IMR-90 (cell line): Measurements from ENCODE around the gene SUSD6.

Experiments
- BHLHE40 ChIP-seq: fragments of 150-350 bp; IDR thresholded peaks from 2 replicates; pipeline ENCODE4 v1.6.1; 2016; ENCODE audit warnings: mild to moderate bottlenecking, low read depth, low read length
- CEBPB ChIP-seq: IDR thresholded peaks from 2 replicates; pipeline ENCODE4 v1.6.1; 2012; ENCODE audit warnings: low read depth, low read length, improper control_type of control experiment
- CHD1 ChIP-seq: IDR thresholded peaks from 2 replicates; pipeline ENCODE4 v1.6.1; 2012; ENCODE audit warnings: low read depth, low read length, improper control_type of control experiment
- CTCF ChIP-seq: conservative IDR thresholded peaks from 2 replicates; pipeline ENCODE4 v1.5.1; 2012; ENCODE audit warnings: mild to moderate bottlenecking, low read depth, low read length, improper control_type of control experiment
- ELK1 ChIP-seq: fragments of 150-350 bp; IDR thresholded peaks from 2 replicates; pipeline ENCODE4 v1.6.1; 2016; ENCODE audit warnings: low read depth, mild to moderate bottlenecking, low read length, moderate library complexity, borderline replicate concordance
- MAFK ChIP-seq: IDR thresholded peaks from 2 replicates; pipeline ENCODE4 v1.6.1; 2012; ENCODE audit warnings: low read depth, low read length, improper control_type of control experiment
- MXI1 ChIP-seq: IDR thresholded peaks from 2 replicates; pipeline ENCODE4 v1.6.1; 2012; ENCODE audit warnings: low read depth, mild to moderate bottlenecking, low read length, moderate library complexity, borderline replicate concordance
- POLR2A ChIP-seq: IDR thresholded peaks from 2 replicates; pipeline ENCODE4 v1.6.1; 2012; ENCODE audit warnings: mild to moderate bottlenecking, low read depth, low read length
- RAD21 ChIP-seq: IDR thresholded peaks from 2 replicates; pipeline ENCODE4 v1.6.1; 2012; ENCODE audit warnings: low read length, improper control_type of control experiment
- RCOR1 ChIP-seq: IDR thresholded peaks from 2 replicates; pipeline ENCODE4 v1.6.1; 2012; ENCODE audit warnings: mild to moderate bottlenecking, low read length, improper control_type of control experiment; ENCODE audit not compliant: insufficient replicate concordance
- RFX5 ChIP-seq: IDR thresholded peaks from 2 replicates; pipeline ENCODE4 v1.8.0; 2012; ENCODE audit warnings: low read depth, mild to moderate bottlenecking, low read length, moderate library complexity
- SMC3 ChIP-seq: fragments of 150-350 bp; IDR thresholded peaks from 2 replicates; pipeline ENCODE4 v1.6.1; 2016; ENCODE audit warnings: low read depth, mild to moderate bottlenecking, antibody characterized with exemption, low read length, moderate library complexity
- USF2 ChIP-seq: fragments of 150-350 bp; IDR thresholded peaks from 2 replicates; pipeline ENCODE4 v1.6.1; 2017; ENCODE audit warnings: mild to moderate bottlenecking, antibody characterized with exemption, low read length, low read depth

- TF ChIP-seq CTCF: no peak
- TF ChIP-seq SMC3: no peak
- TF ChIP-seq POLR2A: no peak
- no peak for TF ChIP-seq RAD21
- no peak for TF ChIP-seq MAFK
- no peak for TF ChIP-seq USF2
- TF ChIP-seq CEBPB: no peak
- TF ChIP-seq RFX5: no peak
- TF ChIP-seq ELK1: no peak
- TF ChIP-seq MXI1: no peak
- no peak for TF ChIP-seq RCOR1
- TF ChIP-seq BHLHE40: no peak
- TF ChIP-seq CHD1: no peak
These were observed 47.4 kb downstream of the SUSD6 start for GRCh38 chr14:69658664-69659261.
